Fibroblast of peridontal ligament (primary cell): ENCODE measurements around the gene LTB.

Experiments
- DNase-seq: peaks from one replicate; pipeline ENCODE4 v3.0.0-alpha.2; 2010; ENCODE audit errors: extremely low read depth

LTB gene

GRCh38 chr6:31582230-31582643 lies at the start of gene LTB:
Gene LTB (minus strand): TSS chr6:31582424. CDS start chr6:31582417, 7 bp downstream.
- no peak for DNase-seq

GRCh38 chr6:31631681-31632278 lies 49.6 kb upstream of the LTB start:
- no peak for DNase-seq

GRCh38 chr6:31631209-31631608 lies 49.0 kb upstream of the LTB start:
- no peak for DNase-seq

GRCh38 chr6:31630177-31630934 lies 48.1 kb upstream of the LTB start:
- DNase-seq: no peak

- DNase-seq: no peak
Measured at GRCh38 chr6:31629014-31629413, 46.8 kb upstream of the LTB start.

- no peak for DNase-seq
Measured at GRCh38 chr6:31627690-31628287, 45.6 kb upstream of the LTB start.

- DNase-seq: no peak
Measured at GRCh38 chr6:31626952-31627351, 44.7 kb upstream of the LTB start.

GRCh38 chr6:31624070-31624469 lies 41.8 kb upstream of the LTB start:
- DNase-seq: no peak

GRCh38 chr6:31622684-31623091 lies 40.5 kb upstream of the LTB start:
- DNase-seq: no peak

- peak; percentile 20 for DNase-seq
Measured at GRCh38 chr6:31621991-31622390, 39.8 kb upstream of the LTB start.

- DNase-seq: no peak
Measured at GRCh38 chr6:31621320-31621939, 39.2 kb upstream of the LTB start.

GRCh38 chr6:31620586-31621319 lies 38.5 kb upstream of the LTB start, which contains the start of gene PRRC2A:
Gene PRRC2A (plus strand): TSS chr6:31620715. CDS start chr6:31622790, 2,075 bp downstream.
- peak; percentile 48 for DNase-seq

- peak; percentile 98 for DNase-seq
Measured at GRCh38 chr6:31619805-31620585, 37.8 kb upstream of the LTB start.

GRCh38 chr6:31617010-31617409 lies 34.8 kb upstream of the LTB start:
- DNase-seq: no peak

- DNase-seq: no peak
Measured at GRCh38 chr6:31615748-31616147, 33.5 kb upstream of the LTB start.

- no peak for DNase-seq
Measured at GRCh38 chr6:31614684-31615578, 32.7 kb upstream of the LTB start, which contains the start of gene AIF1. Gene AIF1 (plus strand): TSS chr6:31615234. CDS start chr6:31615330, 96 bp downstream.

- no peak for DNase-seq
Measured at GRCh38 chr6:31614075-31614619, 31.9 kb upstream of the LTB start.

GRCh38 chr6:31610968-31611367 lies 28.7 kb upstream of the LTB start:
- peak; percentile 45 for DNase-seq
